Measurements from ENCODE around the gene STXBP6. TPM values are rescaled to one million over a fixed set of nuclear protein-coding genes. Genes with fewer than 3 reads are reported as not detected.

Gene STXBP6
- total and polyA plus RNA-seq, 2 of the 13 experiments (the other 11 are each of a cell fraction or from before 2014, with no cell fraction given) = 35.3 to 42.8 TPM

- no peaks in the 10 kb centered on the region for H3K36me3 ChIP-seq (replicated peaks in 1 of 2; ENCODE audit: control insufficient read depth in 1 of 2, insufficient read depth in 2 of 2, low read length in 2 of 2)
- intact Hi-C loops (cut with micrococcal nuclease; ENCODE audit: unreplicated experiment) = no loop called here
- CTCF ChIA-PET (ENCODE audit: low intra/inter-chr PET ratio, low total read pairs) = no interaction called here
These were observed 269.7 kb downstream of the STXBP6 start for GRCh38 chr14:24780281-24780680.

More at GRCh38 chr14:24780281-24780680, 269.7 kb downstream of the STXBP6 start:
- ATAC-seq = no peak
- Histone ChIP-seq H3K27me3 (ENCODE audit: control insufficient read depth in 1 of 2, insufficient read depth in 2 of 2, low read length in 2 of 2) (peaks cover 0 to 22% of the 10 kb centered on the region in 2 experiments; a peak in 2 of 5 replicates), H3K27ac (ENCODE audit: extremely low read length, insufficient read depth, low read length) (no peak overlapping the region), H2AFZ (ENCODE audit: low read length) (no peak overlapping the region), H3K4me2 (ENCODE audit: low read depth, low read length) (no peak overlapping the region), H4K20me1 (ENCODE audit: insufficient read depth, low read length) (no peaks in the 10 kb centered on the region), H3K9me3 (ENCODE audit: low read length) (no peaks in the 10 kb centered on the region), H3K79me2 (ENCODE audit: insufficient read depth, low read length) (no peaks in the 10 kb centered on the region), H3K4me1 (ENCODE audit: insufficient read depth, low read length) (no peaks in the 10 kb centered on the region), H3K9ac (ENCODE audit: insufficient read depth, low read depth, low read length) (no peak overlapping the region), H3K4me3 (replicated peaks in 1 of 3; ENCODE audit: insufficient read depth in 1 of 3, low read depth in 2 of 3, low read length in 3 of 3) (no peak overlapping the region)
- no peak for TF ChIP-seq ZNF280D (CRISPR knock-in tag; IDR thresholded peaks at IDR 0.05)
- no peak for TF ChIP-seq ZNF207 (IDR thresholded peaks at IDR 0.05; ENCODE audit: borderline replicate concordance)
- no peak for TF ChIP-seq ZBTB7A (CRISPR knock-in tag; IDR thresholded peaks at IDR 0.05)
- no peak for TF ChIP-seq HMGA1 (CRISPR knock-in tag; conservative IDR thresholded peaks at IDR 0.05)
- no peak for TF ChIP-seq ZNF317 (CRISPR knock-in tag; IDR thresholded peaks at IDR 0.05)
- TF ChIP-seq MBD4 (IDR thresholded peaks at IDR 0.05; ENCODE audit: borderline replicate concordance, low read length) = no peak
- no peak for TF ChIP-seq NFRKB (IDR thresholded peaks at IDR 0.05)
- TF ChIP-seq ZNF773 (CRISPR knock-in tag; IDR thresholded peaks at IDR 0.05; ENCODE audit: borderline replicate concordance) = no peak
- POLR2A ChIA-PET = no interaction called here
- WGBS (ENCODE audit: low lambda C conversion rate) = 41% methylated on average over 5 of the region's 5 CpGs
- BruUV-seq (replicated peaks) = no TSS peak
- no peak for DNase-seq (ENCODE audit: low spot score)
- FAIRE-seq = no peak
- in situ Hi-C loops (cut with HindIII; ENCODE audit: extremely low pct_ligation_motif_present, low pct_unique_long_range_greater_than_20kb) = no loop called here

Measured in HepG2 (cell line).